NCI-H69 (cell line): Measurements from ENCODE around the gene PREX1.
"Not testable (repeated sequence)": the region's sequence is repeated elsewhere in the genome, so short reads cannot be mapped to it uniquely, and the experiment has no call there.

Experiments used
- DNase-seq: peaks from one replicate; lab custom pipeline; 2025; lab: John Stamatoyannopoulos, UW

Gene PREX1

GRCh38 chr20:48812600-48813445, 15.0 kb downstream of the PREX1 start:
- no peak for DNase-seq

GRCh38 chr20:48812114-48812513, 15.7 kb downstream of the PREX1 start:
- not testable (repeated sequence) for DNase-seq

GRCh38 chr20:48809673-48810072, 18.1 kb downstream of the PREX1 start:
- DNase-seq: no peak

- DNase-seq: no peak
These were observed 19.3 kb downstream of the PREX1 start for GRCh38 chr20:48808382-48809034.

- DNase-seq: no peak
These were observed 20.0 kb downstream of the PREX1 start for GRCh38 chr20:48807586-48808381.

GRCh38 chr20:48807051-48807450, 20.7 kb downstream of the PREX1 start:
- no peak for DNase-seq

- DNase-seq: no peak
These were observed 22.1 kb downstream of the PREX1 start for GRCh38 chr20:48805716-48806115.

- DNase-seq: no peak
These were observed 22.5 kb downstream of the PREX1 start for GRCh38 chr20:48805286-48805685.

GRCh38 chr20:48804300-48804980, 23.4 kb downstream of the PREX1 start:
- no peak for DNase-seq

GRCh38 chr20:48803176-48804053, 24.4 kb downstream of the PREX1 start:
- DNase-seq: no peak

- no peak for DNase-seq
These were observed 25.2 kb downstream of the PREX1 start for GRCh38 chr20:48802647-48803046.

GRCh38 chr20:48802216-48802615, 25.6 kb downstream of the PREX1 start:
- DNase-seq: no peak

- no peak for DNase-seq
These were observed 26.6 kb downstream of the PREX1 start for GRCh38 chr20:48801197-48801596.

GRCh38 chr20:48800177-48800576, 27.6 kb downstream of the PREX1 start:
- no peak for DNase-seq

- no peak for DNase-seq
These were observed 28.3 kb downstream of the PREX1 start for GRCh38 chr20:48799328-48800105.

GRCh38 chr20:48797850-48798747, 29.7 kb downstream of the PREX1 start:
- no peak for DNase-seq

GRCh38 chr20:48797275-48797825, 30.4 kb downstream of the PREX1 start:
- no peak for DNase-seq

GRCh38 chr20:48795732-48796131, 32.1 kb downstream of the PREX1 start:
- peak; percentile 17 for DNase-seq
